Activated CD8-positive, alpha-beta memory T cell treated with anti-CD3 and anti-CD28 coated beads, Interleukin-2, amount 50 U/mL, for 4 hours (primary cell): Measurements from ENCODE around the gene TYW1B.
A peak's percentile ranks its signal among the peaks of the same experiment; 100 is the strongest.
"Not testable (repeated sequence)": the region's sequence is repeated elsewhere in the genome, so short reads cannot be mapped to it uniquely, and the experiment has no call there.

Source experiments
- DNase-seq: peaks from one replicate; pipeline ENCODE4 v3.0.0-alpha.2; 2020

TYW1B gene

GRCh38 chr7:72827839-72828591, at the start of gene TYW1B:
Gene TYW1B (minus strand): TSS chr7:72828200. CDS start chr7:72828075, 125 bp downstream.
- DNase-seq, result peak; percentile 96

- DNase-seq, result not testable (repeated sequence)
Observed at GRCh38 chr7:72867591-72867990, 39.6 kb upstream of the TYW1B start.

GRCh38 chr7:72858846-72859400, 30.9 kb upstream of the TYW1B start:
- DNase-seq, result not testable (repeated sequence)

DNA sequence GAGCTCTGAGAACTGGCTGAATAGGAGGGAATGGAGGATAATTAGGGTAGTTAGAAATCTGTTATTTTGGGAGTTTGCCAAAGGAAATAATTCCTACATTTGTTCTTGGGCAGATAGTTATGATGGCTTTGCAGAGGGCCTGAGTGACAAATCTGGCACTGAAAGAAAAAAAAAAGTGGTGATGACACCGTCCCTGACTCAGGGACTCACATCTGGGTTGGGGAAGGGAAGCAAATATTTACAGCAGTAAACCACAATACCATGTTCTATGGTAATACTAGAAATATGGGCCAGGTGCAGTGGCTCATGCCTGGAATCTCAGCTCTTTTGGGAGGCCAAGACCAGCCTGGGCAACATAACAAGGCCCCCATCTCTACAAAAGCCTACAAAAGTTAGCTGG, 29.9 kb upstream of the TYW1B start:
- not testable (repeated sequence) for DNase-seq

DNA sequence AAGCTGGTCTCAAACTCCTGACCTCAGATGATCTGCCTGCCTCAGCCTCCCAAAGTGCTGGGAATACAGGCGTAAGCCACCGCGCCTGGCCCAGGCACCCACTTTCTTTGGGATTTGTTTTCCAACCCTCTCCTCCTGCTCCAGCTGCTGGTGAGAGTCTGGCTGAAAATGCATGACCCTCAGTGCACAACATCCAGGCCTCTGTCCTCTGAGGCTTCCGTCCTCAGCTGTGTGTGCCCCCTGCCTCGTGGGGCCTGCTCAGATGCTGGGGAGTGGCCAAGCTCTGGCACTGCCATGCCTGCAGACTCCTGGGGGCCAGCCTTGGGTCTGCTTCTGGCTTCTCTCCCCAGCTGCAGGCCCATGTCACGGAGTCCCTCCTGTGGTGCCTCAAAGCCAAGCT, 27.3 kb upstream of the TYW1B start:
- DNase-seq, result not testable (repeated sequence)

DNA sequence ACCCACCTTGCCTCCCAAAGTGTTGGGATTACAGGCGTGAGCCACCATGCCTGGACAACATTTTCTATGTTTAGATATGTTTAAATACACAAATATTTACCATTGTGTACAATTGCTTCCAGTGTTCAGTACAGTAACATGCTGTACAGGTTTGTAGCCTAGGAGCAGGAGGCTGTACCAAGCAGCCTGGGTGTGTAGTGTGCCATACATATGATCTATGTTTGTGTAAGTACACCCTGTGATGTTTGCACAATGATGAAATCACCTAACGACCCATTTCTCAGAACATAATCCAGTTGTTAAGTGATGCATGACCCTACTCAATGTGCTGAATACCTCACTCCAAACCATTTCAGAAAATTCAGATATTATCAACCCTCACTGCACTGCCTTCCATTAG, 24.9 kb upstream of the TYW1B start:
- DNase-seq, result not testable (repeated sequence)

DNA sequence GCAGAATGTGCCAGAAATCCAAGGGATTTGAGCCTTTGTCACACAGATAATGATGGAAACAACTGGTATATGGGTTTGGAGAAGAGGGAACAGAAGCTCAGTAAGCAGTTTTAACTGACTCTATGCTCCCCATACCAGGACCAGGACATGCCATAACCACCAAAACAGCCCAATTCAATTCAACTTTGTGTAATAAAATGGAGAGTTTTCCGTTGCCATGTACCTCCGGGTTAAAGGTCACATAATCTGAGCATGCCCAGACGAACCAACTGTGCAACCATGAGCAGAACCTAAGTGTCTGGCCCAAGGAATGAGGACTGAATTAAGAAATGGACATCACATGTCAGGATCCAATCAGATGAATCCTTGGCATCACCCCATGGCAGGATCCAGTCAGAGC, 22.7 kb upstream of the TYW1B start:
- not testable (repeated sequence) for DNase-seq

DNA sequence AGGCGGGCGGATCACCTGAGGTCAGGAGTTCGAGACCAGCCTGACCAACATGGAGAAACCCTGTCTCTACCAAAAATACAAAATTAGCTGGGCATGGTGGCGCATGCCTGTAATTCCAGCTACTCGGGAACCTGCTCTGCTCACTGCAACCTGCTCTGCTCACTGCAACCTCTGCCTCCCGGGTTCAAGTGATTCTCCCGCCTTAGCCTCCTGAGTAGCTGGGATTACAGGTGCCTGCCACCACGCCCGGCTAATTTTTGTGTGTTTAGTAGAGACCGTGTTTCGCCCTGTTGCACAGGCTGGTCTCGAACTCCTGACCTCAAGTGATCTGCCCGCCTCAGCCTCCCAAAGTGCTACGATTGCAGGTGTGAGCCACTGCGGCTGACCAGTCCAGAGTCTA, 16.1 kb upstream of the TYW1B start:
- not testable (repeated sequence) for DNase-seq

DNA sequence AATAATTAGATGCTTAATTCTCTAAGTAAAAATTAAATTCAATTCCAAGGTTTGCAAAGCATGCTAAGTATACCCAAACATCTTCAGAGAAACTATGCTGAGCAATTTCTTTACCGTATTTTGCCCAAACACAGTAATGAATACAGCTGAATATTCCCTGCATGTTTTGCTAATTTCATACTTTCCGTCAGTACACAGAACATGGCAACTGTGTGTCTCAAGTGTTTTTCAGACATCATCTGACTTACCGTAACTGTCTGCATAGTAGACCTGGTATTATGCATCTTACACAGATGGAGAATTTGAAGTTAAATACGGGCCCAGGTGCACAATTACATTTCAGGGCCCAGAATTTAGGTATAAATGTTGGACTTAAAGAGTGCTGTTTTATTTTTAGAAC, 15.2 kb upstream of the TYW1B start:
- not testable (repeated sequence) for DNase-seq

DNA sequence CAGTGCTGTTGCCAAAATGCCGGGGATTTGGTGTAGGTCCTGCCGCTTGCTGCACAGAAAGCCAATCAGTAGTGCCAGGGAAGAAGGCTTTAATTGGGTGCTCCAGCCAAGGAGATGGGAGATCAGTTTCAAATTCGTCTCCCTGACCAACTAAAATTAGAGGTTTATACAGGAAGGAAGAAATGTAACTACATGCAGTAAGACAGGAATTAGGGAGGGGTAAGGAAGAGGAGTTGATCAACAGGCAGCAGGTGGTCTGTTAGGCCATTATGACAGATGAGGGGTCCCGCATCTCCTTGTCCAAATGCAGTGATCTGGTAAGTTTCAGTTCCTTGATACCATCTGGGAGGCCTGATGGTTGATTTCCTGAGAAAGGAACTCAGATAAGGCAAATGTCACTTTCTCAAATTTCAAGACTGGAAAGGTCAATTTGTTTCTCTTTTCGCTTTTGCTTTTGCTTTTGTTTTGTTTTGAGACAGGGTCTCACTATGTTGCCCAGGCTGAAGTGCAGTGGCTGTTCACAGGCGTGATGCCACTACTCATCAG, 13.0 kb upstream of the TYW1B start:
- DNase-seq, result not testable (repeated sequence)

GRCh38 chr7:72838315-72838714, 10.3 kb upstream of the TYW1B start:
- not testable (repeated sequence) for DNase-seq

- not testable (repeated sequence) for DNase-seq
Observed at GRCh38 chr7:72837291-72837690, 9.3 kb upstream of the TYW1B start.

DNA sequence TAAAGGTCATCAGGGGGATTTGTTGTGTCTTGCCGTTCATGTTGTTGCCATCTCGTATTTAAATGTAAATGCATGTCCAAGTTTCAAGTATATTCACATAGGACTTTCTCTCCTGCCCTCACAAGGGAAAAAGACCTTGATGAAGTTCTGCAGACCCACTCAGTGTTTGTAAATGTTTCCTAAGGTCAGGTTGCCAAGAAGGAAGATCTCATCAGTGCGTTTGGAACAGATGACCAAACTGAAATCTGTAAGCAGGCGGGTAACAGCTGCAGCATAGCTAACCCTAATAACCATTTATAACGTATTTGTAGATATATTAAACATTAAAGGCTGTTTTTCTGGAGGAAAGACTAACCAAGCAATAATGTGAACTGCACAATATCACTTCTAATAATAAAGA, 2.6 kb upstream of the TYW1B start:
- DNase-seq, result not testable (repeated sequence)

DNA sequence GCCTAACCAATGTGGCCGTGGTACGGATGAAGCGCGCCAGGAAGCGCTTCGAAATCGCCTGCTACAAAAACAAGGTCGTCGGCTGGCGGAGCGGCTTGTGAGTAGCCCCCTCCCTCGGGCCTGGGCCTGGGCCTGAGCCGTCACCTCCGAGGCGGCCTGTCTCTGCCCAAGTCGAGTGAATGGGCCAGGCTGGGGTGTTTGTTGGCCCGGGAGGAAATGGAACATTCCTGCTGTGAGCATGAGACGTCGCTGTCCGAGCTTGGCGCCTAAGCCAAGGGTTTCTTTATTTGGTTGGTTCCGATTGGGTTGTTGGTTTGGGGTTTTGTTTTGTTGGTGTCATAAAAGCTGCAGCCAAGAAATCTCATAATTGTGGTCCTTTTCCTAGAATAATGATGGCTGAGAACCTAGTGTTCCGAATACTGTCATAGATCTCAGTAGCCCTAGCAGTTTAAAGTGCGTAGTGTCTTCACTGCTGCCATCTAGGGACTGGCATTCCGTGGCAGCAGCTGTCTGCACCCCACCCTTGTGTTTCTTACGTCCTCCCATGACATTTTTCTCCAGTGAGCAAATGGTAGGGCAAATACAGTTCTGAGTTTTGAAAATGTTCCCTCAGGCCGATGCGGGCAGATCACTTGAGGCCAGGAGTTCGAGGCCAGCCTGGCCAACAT, 1.8 kb upstream of the TYW1B start:
- DNase-seq, result peak; percentile 45

- peak; percentile 93 for DNase-seq
Observed at GRCh38 chr7:72829291-72829686, 1.3 kb upstream of the TYW1B start.

DNA sequence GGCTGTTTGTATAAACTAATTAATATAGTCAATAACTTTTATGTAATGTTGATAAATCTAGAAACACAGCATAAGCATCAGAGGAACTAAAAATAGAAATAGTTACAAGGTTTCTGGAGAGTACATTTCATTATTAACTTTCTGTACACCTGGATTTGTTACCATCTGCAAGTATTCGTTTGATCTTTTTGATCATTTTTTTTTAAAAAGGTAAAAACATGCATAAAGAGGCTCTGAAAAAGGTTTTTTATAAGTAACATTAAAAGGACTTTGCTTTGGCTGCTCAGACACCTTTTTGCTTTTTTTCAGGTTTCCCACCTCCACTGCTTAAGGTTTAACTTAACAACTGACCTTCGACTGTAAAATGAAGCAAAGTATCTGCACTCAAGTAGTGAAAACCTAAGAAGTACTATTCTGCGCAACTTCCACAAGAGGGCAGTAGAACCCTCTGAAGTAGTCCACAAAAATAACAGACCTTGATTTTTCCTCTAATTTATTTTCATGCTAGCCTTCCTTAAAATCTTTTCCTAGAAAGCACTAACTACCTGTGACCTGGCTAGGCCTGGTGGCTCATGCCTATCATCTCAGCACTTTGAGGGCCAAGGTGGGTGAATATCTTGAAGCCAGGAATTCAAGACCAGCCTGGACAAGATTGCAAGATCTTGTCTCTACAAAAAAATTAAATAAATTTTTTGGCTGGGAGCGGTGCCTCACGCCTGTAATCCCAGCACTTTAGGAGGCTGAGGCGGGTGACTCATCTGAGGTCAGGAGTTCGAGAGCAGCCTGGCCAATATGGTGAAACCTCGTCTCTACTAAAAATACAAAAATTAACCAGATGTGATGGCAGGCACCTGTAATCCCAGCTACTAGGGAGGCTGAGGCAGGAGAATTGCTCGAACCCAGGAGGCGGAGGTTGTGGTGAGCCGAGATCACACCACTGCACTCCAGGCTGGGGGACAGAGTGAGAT, 4.0 kb downstream of the TYW1B start:
- DNase-seq, result not testable (repeated sequence)

DNA sequence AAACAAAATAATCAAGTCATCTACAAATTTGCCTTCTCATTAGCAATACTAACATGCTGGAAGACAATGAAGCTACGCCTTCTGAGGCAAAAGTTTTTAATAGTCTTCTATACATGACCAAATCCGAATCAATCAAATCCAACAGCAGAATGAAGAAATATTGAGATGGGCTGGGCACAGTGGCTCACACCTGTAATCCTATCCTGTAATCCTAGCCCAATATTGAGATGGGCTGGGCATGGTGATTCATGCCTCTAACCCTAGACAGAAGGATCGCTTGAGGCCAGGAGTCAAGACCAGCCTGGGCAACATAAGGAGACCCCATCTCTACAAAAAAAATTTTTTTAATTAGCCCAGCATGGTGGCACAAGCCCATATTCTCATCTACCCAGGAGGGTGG, 5.5 kb downstream of the TYW1B start:
- not testable (repeated sequence) for DNase-seq

DNA sequence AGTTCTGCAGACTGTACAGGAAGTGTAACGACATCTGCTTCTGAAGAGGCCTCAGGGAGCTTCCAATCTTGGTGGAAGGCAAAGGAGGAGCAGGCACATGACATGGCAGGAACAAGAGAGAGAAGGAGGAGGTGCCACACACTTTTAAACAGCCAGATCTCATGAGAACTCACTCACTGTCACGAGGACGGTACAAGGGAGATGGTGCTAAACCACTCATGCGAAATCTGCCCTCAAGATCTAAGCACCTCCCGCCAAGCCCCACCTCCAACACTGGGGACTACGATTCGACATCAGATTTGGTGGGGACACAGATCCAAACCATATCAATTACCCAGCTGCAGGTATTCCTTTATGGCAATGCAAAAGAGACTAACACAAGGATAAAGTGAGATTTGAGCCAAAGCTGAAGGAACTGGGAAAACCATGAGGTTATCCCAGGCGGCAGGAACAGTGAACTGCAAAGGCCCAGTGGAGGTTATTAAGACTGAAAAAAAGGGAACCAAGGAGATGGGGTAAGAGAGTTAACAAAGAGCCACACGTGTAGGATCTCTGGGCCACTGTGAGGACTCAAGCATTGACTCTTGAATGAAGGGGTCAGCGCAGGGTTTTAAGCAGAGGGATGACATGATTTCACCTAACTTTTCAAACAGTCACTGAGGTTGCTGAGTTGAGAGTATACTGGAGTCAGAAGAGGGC, 9.2 kb downstream of the TYW1B start:
- not testable (repeated sequence) for DNase-seq

DNA sequence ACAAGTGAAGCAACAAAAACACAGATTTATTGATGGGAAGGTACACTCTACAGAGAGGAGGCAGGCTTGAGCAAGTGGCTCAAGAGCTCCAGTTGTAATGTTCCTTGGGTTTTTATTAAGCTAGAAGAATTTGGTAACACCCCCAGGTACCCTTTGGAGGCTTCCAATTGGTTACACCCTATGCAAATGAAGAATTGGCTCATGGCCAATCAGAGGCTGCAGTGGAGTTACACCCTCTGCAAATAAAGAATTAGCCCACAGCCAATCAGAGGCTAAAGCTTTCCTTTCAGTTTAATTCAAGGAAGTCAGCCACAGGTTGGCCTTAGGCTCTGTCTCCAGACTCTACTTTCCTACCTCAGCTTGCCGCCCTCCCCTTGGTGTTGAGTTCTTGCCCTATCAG, 10.3 kb downstream of the TYW1B start:
- not testable (repeated sequence) for DNase-seq

GRCh38 chr7:72816370-72817157, 11.4 kb downstream of the TYW1B start:
- not testable (repeated sequence) for DNase-seq

DNA sequence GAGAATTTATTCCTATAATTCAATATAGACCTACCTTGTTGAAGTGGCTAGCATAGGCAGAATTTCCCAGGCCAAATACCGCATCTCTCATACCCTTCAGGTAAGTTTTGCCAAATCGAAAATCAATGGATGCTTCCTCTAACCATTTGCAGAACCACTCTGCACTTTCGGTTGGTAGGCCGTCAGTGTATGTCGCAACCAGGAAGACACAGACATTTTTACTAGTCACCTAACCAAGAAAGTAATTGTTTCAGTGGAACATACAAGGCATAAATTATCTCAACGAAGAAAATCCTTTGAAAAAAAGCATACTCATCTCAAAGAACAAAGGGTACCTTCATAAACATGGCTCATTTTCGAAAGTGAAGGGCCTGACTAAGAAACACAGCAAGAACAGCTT, 17.6 kb downstream of the TYW1B start:
- DNase-seq, result not testable (repeated sequence)
